ENCODE data around the gene KRIT1. TPM values are rescaled to one million over a fixed set of nuclear protein-coding genes. Genes with fewer than 3 reads are reported as not detected.

Gene KRIT1
- total and polyA plus RNA-seq, 2 of the 13 experiments (the other 11 are each of a cell fraction or from before 2014, with no cell fraction given) = 29.4 to 37.7 TPM

DNA sequence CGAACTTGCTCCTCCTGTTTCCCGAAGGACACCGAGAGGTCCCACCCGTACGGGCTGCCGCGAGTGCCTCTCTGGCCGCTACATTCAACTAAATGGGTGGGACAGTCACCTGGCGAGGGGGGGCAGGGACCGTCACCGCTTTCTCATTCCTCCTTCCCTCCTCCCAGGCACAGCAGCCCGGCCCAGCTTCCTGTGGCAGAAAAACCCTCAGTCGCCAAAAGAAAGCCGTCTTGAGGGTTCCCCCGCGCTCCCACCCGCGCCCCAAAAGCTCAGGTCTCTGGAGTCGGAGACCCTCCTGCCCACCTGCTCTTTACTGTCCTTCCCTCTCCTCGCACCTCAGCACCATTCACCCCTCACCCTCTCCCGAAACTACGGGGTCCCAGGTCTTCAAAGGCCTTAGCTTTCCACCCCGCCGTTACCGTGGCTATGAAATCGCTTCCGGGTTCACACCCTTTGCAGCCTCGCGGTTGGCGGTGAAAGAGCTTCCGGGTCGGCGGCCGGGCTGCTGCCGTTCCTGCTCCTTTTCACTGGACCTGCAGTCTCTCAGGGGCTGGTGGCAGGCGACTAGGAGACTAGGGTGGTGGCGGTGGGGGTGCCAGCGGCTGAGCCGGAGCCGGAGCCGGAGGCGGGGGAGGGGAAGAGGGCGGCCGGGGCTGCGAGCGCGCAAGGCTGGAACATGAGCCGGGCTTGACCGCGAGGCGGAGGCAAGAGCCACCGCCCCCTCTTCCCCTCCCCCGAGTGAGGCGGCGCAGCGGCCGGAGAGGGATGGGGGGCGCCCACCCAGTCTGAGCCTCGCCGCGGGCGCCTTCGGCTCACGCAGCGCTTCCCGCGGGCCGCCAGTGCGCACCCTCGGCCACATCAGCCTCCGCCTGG lies at the start of gene KRIT1, which contains the start of gene ANKIB1 (continued):
- TF ChIP-seq, protein P1, sequence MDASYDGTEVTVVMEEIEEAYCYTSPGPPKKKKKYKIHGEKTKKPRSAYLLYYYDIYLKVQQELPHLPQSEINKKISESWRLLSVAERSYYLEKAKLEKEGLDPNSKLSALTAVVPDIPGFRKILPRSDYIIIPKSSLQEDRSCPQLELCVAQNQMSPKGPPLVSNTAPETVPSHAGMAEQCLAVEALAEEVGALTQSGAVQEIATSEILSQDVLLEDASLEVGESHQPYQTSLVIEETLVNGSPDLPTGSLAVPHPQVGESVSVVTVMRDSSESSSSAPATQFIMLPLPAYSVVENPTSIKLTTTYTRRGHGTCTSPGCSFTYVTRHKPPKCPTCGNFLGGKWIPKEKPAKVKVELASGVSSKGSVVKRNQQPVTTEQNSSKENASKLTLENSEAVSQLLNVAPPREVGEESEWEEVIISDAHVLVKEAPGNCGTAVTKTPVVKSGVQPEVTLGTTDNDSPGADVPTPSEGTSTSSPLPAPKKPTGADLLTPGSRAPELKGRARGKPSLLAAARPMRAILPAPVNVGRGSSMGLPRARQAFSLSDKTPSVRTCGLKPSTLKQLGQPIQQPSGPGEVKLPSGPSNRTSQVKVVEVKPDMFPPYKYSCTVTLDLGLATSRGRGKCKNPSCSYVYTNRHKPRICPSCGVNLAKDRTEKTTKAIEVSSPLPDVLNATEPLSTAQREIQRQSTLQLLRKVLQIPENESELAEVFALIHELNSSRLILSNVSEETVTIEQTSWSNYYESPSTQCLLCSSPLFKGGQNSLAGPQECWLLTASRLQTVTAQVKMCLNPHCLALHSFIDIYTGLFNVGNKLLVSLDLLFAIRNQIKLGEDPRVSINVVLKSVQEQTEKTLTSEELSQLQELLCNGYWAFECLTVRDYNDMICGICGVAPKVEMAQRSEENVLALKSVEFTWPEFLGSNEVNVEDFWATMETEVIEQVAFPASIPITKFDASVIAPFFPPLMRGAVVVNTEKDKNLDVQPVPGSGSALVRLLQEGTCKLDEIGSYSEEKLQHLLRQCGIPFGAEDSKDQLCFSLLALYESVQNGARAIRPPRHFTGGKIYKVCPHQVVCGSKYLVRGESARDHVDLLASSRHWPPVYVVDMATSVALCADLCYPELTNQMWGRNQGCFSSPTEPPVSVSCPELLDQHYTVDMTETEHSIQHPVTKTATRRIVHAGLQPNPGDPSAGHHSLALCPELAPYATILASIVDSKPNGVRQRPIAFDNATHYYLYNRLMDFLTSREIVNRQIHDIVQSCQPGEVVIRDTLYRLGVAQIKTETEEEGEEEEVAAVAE (CRISPR knock-in tag; IDR thresholded peaks at IDR 0.05; ENCODE audit: borderline replicate concordance) = peak; percentile 56; the same call in 1 of the 2 replicates
- TF ChIP-seq ATF7-NPFF (CRISPR knock-in tag; IDR thresholded peaks at IDR 0.05; ENCODE audit: low read depth) (peak; percentile 72; the same call in 1 of the 2 replicates), FOXK1 (CRISPR knock-in tag; IDR thresholded peaks at IDR 0.05; ENCODE audit: borderline replicate concordance, low read depth) (peak; percentile 60; the same call in 1 of the 2 replicates), SRY (CRISPR knock-in tag; IDR thresholded peaks at IDR 0.05) (no peak), ATF1 (CRISPR knock-in tag; IDR thresholded peaks at IDR 0.05) (no peak), SIN3B (IDR thresholded peaks at IDR 0.05; ENCODE audit: low read length) (peak; percentile 15; the same call in 1 of the 2 replicates), GTF2F1 (IDR thresholded peaks at IDR 0.05; ENCODE audit: low read length) (no peak), ZNF619 (CRISPR knock-in tag; IDR thresholded peaks at IDR 0.05) (no peak), FOXA1 (IDR thresholded peaks at IDR 0.05) (no peak), FOXA1 (CRISPR knock-in tag; IDR thresholded peaks at IDR 0.05) (no peak), ZNF33A (CRISPR knock-in tag; IDR thresholded peaks at IDR 0.05; ENCODE audit: borderline replicate concordance) (no peak), ZNF709 (CRISPR knock-in tag; IDR thresholded peaks at IDR 0.05) (peak; percentile 75), MIER3 (CRISPR knock-in tag; IDR thresholded peaks at IDR 0.05; ENCODE audit: borderline replicate concordance) (peak; percentile 15; the same call in 1 of the 2 replicates), ZNF562 (CRISPR knock-in tag; IDR thresholded peaks at IDR 0.05; ENCODE audit: borderline replicate concordance) (no peak), ZNF30 (CRISPR knock-in tag; IDR thresholded peaks at IDR 0.05) (no peak)
- TF ChIP-seq, protein P2, sequence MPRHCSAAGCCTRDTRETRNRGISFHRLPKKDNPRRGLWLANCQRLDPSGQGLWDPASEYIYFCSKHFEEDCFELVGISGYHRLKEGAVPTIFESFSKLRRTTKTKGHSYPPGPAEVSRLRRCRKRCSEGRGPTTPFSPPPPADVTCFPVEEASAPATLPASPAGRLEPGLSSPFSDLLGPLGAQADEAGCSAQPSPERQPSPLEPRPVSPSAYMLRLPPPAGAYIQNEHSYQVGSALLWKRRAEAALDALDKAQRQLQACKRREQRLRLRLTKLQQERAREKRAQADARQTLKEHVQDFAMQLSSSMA (CRISPR knock-in tag; IDR thresholded peaks at IDR 0.05) = 0 out of 2 replicates have a peak, but pooled peaks have one; percentile 17
- TF ChIP-seq, protein P3, sequence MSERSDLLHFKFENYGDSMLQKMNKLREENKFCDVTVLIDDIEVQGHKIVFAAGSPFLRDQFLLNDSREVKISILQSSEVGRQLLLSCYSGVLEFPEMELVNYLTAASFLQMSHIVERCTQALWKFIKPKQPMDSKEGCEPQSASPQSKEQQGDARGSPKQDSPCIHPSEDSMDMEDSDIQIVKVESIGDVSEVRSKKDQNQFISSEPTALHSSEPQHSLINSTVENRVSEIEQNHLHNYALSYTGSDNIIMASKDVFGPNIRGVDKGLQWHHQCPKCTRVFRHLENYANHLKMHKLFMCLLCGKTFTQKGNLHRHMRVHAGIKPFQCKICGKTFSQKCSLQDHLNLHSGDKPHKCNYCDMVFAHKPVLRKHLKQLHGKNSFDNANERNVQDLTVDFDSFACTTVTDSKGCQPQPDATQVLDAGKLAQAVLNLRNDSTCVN (CRISPR knock-in tag; IDR thresholded peaks at IDR 0.05; ENCODE audit: borderline replicate concordance) = no peak
- TF ChIP-seq, protein P4, sequence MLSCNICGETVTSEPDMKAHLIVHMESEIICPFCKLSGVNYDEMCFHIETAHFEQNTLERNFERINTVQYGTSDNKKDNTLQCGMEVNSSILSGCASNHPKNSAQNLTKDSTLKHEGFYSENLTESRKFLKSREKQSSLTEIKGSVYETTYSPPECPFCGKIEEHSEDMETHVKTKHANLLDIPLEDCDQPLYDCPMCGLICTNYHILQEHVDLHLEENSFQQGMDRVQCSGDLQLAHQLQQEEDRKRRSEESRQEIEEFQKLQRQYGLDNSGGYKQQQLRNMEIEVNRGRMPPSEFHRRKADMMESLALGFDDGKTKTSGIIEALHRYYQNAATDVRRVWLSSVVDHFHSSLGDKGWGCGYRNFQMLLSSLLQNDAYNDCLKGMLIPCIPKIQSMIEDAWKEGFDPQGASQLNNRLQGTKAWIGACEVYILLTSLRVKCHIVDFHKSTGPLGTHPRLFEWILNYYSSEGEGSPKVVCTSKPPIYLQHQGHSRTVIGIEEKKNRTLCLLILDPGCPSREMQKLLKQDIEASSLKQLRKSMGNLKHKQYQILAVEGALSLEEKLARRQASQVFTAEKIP (CRISPR knock-in tag; IDR thresholded peaks at IDR 0.05; ENCODE audit: borderline replicate concordance) = no peak
